Measurements from ENCODE around the gene UBE2F.
"Not testable (repeated sequence)": the region's sequence is repeated elsewhere in the genome, so short reads cannot be mapped to it uniquely, and the experiment has no call there.

DNA sequence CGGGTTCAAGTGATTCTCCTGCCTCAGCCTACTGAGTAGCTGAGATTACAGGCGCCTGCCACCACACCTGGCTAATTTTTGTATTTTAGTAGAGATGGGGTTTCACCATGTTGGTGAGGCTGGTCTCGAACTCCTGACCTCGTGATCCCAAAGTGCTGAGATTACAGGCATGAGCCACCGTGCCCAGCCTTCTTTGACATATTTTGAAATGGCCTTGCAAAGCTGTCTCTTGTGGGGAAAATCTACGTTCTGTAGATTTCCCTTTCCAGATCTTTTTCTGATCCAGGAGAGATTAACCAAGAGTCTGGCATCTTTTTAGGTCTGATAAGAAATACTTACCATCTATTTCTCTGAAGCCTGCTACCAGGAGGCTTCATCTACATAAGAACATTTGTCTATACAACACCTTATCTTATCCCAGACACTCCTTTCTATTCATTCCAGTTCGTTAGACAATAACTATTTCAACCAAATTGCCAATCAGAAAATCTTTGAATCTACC lies 3.3 kb upstream of the UBE2F start:
- not testable (repeated sequence) for TF ChIP-seq CTCF (IDR thresholded peaks at IDR 0.05; ENCODE audit: poor library complexity); EZH2 (IDR thresholded peaks at IDR 0.05; ENCODE audit: borderline replicate concordance); EZH2phosphoT487 (IDR thresholded peaks at IDR 0.05; ENCODE audit: low read depth, severe bottlenecking, unreplicated experiment)
